ENCODE data around the gene TMEM63A.

TMEM63A gene

GRCh38 chr1:225928186-225929175 lies 46.3 kb upstream of the TMEM63A start:
- Histone ChIP-seq H4K20me1 (ENCODE audit: insufficient read depth, low read length) (no peaks in the 10 kb centered on the region), H3K79me2 (ENCODE audit: low read length) (peaks cover 6% of the 10 kb centered on the region), H3K36me3 (replicated peaks; ENCODE audit: insufficient read depth, low read length) (no peaks in the 10 kb centered on the region), H3K9ac (ENCODE audit: low read length) (no peak overlapping the region), H3K4me1 (ENCODE audit: low read length) (0 out of 2 replicates have a peak, but pooled peaks cover 3% of the 10 kb centered on the region), H3K27ac (ENCODE audit: low read length) (no peak overlapping the region), H3K4me3 (ENCODE audit: low read length) (no peak overlapping the region), H3F3A (ENCODE audit: insufficient read depth, low read length) (peaks cover 6% of the 10 kb centered on the region; the same call in 1 of the 2 replicates), H3K9me3 (replicated peaks; ENCODE audit: insufficient read depth, low read length) (no peaks in the 10 kb centered on the region), H3K9me2 (replicated peaks; ENCODE audit: insufficient read depth, low read length) (no peaks in the 10 kb centered on the region), H3K4me2 (ENCODE audit: low read depth, low read length) (no peak overlapping the region), H3K27me3 (replicated peaks; ENCODE audit: insufficient read depth, low read length) (no peaks in the 10 kb centered on the region), H2AFZ (ENCODE audit: low read length) (peak overlapping the region; percentile 39)
- no peak for DNase-seq
- TF ChIP-seq EZH2 (optimal IDR thresholded peaks at IDR 0.05; ENCODE audit: low read depth, low read length) (no peak), EZH2phosphoT487 (IDR thresholded peaks at IDR 0.05; ENCODE audit: low read length) (no peak), CTCF (IDR thresholded peaks at IDR 0.05; ENCODE audit: low read length) (no peak)

- no peaks in the 10 kb centered on the region for H3K27me3 ChIP-seq (replicated peaks; ENCODE audit: insufficient read depth, low read length)
- H3K9ac ChIP-seq (ENCODE audit: low read length) = no peak overlapping the region
- H3K9me2 ChIP-seq (replicated peaks; ENCODE audit: insufficient read depth, low read length) = no peaks in the 10 kb centered on the region
- TF ChIP-seq EZH2phosphoT487 (IDR thresholded peaks at IDR 0.05; ENCODE audit: low read length) (no peak), CTCF (IDR thresholded peaks at IDR 0.05; ENCODE audit: low read length) (no peak), EZH2 (optimal IDR thresholded peaks at IDR 0.05; ENCODE audit: low read depth, low read length) (no peak)
- no peak overlapping the region for H3K4me3 ChIP-seq (ENCODE audit: low read length)
- H3K36me3 ChIP-seq (replicated peaks; ENCODE audit: insufficient read depth, low read length) = no peaks in the 10 kb centered on the region
- H3F3A ChIP-seq (ENCODE audit: insufficient read depth, low read length) = peaks cover 13% of the 10 kb centered on the region; the same call in 1 of the 2 replicates
- DNase-seq = no peak
- no peak overlapping the region for H3K4me2 ChIP-seq (ENCODE audit: low read depth, low read length)
- H3K27ac ChIP-seq (ENCODE audit: low read length) = no peak overlapping the region
- peaks cover 15% of the 10 kb centered on the region for H3K4me1 ChIP-seq (ENCODE audit: low read length)
- no peaks in the 10 kb centered on the region for H4K20me1 ChIP-seq (ENCODE audit: insufficient read depth, low read length)
- no peaks in the 10 kb centered on the region for H3K9me3 ChIP-seq (replicated peaks; ENCODE audit: insufficient read depth, low read length)
- peaks cover 24% of the 10 kb centered on the region for H3K79me2 ChIP-seq (ENCODE audit: low read length)
- H2AFZ ChIP-seq (ENCODE audit: low read length) = peak overlapping the region; percentile 20; the same call in 1 of the 2 replicates
These were observed 44.5 kb upstream of the TMEM63A start for GRCh38 chr1:225926551-225927113.

- Histone ChIP-seq H4K20me1 (ENCODE audit: insufficient read depth, low read length) (no peaks in the 10 kb centered on the region), H3K27ac (ENCODE audit: low read length) (peak within 1 kb of the TSS; percentile 83), H3K9me3 (replicated peaks; ENCODE audit: insufficient read depth, low read length) (no peaks in the 10 kb centered on the region), H3K36me3 (replicated peaks; ENCODE audit: insufficient read depth, low read length) (peaks cover 3% of the 10 kb centered on the region; the same call in 1 of the 2 replicates), H2AFZ (ENCODE audit: low read length) (peak within 1 kb of the TSS; percentile 93), H3K79me2 (ENCODE audit: low read length) (peaks cover 38% of the 10 kb centered on the region), H3F3A (ENCODE audit: insufficient read depth, low read length) (peaks cover 13% of the 10 kb centered on the region; the same call in 1 of the 2 replicates), H3K4me1 (ENCODE audit: low read length) (peaks cover 15% of the 10 kb centered on the region), H3K9me2 (replicated peaks; ENCODE audit: insufficient read depth, low read length) (no peaks in the 10 kb centered on the region), H3K27me3 (replicated peaks; ENCODE audit: insufficient read depth, low read length) (no peaks in the 10 kb centered on the region), H3K9ac (ENCODE audit: low read length) (peak within 1 kb of the TSS; percentile 97), H3K4me3 (ENCODE audit: low read length) (peak within 1 kb of the TSS; percentile 98), H3K4me2 (ENCODE audit: low read depth, low read length) (peak within 1 kb of the TSS; percentile 90)
- no peak for TF ChIP-seq EZH2phosphoT487 (IDR thresholded peaks at IDR 0.05; ENCODE audit: low read length)
- no peak for TF ChIP-seq EZH2 (optimal IDR thresholded peaks at IDR 0.05; ENCODE audit: low read depth, low read length)
- TF ChIP-seq CTCF (IDR thresholded peaks at IDR 0.05; ENCODE audit: low read length) = no peak
- peak; percentile 99 for DNase-seq
These were observed 41.7 kb upstream of the TMEM63A start, which contains the start of gene PYCR2 for GRCh38 chr1:225923692-225924555. PYCR2 (minus strand) TSS chr1:225924250; CDS start chr1:225924110, 140 bp downstream.

All from MM.1S (cell line).